CD4-positive, alpha-beta T cell (primary cell): ENCODE data around the gene GPD1L. TPM values are rescaled to one million over a fixed set of nuclear protein-coding genes. Genes with fewer than 3 reads are reported as not detected.
A peak's percentile ranks its signal among the peaks of the same experiment; 100 is the strongest.

ENCODE experiments used
- ATAC-seq: fragments of 200-7000 bp; cut with Tn5 transposase; one replicate; pipeline ENCODE4 v1.10.0; 2022; ENCODE audit warnings: mild to moderate bottlenecking; ENCODE audit not compliant: poor library complexity
- CTCF ChIA-PET: fragments of 350-600 bp; sonication (Branson Sonifier 250); formaldehyde crosslinking; loops from one replicate; lab custom pipeline; 2021; ENCODE audit warnings: antibody characterized with exemption, inconsistent platforms; lab: Charles Lee
- POLR2A ChIA-PET: fragments of 350-600 bp; sonication (Branson Sonifier 250); formaldehyde crosslinking; loops from one replicate; lab custom pipeline; 2021; ENCODE audit warnings: antibody characterized with exemption, inconsistent platforms; lab: Charles Lee
- DNase-seq, 14 experiments: peaks; one replicate each; pipeline ENCODE4 v3.0.0-alpha.2; 2013 to 2020; ENCODE audit warnings: mixed read lengths in 2 of 14
- H3K27ac ChIP-seq, 2 donors: one replicate each; pipeline versions ENCODE4 v1.5.1 to v1.7.0; 2013; ENCODE audit warnings: low read length in 2 of 2, low read depth in 1 of 2, mild to moderate bottlenecking in 1 of 2
- H3K27me3 ChIP-seq, 2 experiments: 1 replicate in 1 of 2; 2 replicates in 1 of 2; pipeline versions ENCODE4 v1.6.1 to v1.7.0; 2013; ENCODE audit warnings: low read length in 2 of 2, control low read depth in 1 of 2, mild to moderate bottlenecking in 1 of 2, moderate library complexity in 1 of 2; ENCODE audit not compliant: insufficient read depth in 2 of 2, control insufficient read depth in 1 of 2
- H3K36me3 ChIP-seq: one replicate; pipeline ENCODE4 v1.6.1; 2013; ENCODE audit warnings: low read length, control low read depth; ENCODE audit not compliant: insufficient read depth
- H3K4me1 ChIP-seq: one replicate; pipeline ENCODE4 v1.6.1; 2013; ENCODE audit warnings: low read length, control low read depth; ENCODE audit not compliant: insufficient read depth
- H3K4me3 ChIP-seq: one replicate; pipeline ENCODE4 v1.5.1; 2013; ENCODE audit warnings: mild to moderate bottlenecking, low read length, moderate library complexity
- H3K9me3 ChIP-seq, 2 experiments: 1 replicate in 1 of 2; 2 replicates in 1 of 2; pipeline versions ENCODE4 v1.6.1 to v1.7.0; 2013; ENCODE audit warnings: low read length in 2 of 2, mild to moderate bottlenecking in 2 of 2, control low read depth in 1 of 2, moderate library complexity in 1 of 2; ENCODE audit not compliant: control insufficient read depth in 1 of 2, insufficient read depth in 1 of 2
- H3K27ac Mint-ChIP-seq: one replicate; pipeline ENCODE4 v1.8.0; 2020; ENCODE audit warnings: mixed read lengths
- H3K27me3 Mint-ChIP-seq: one replicate; pipeline ENCODE4 v1.8.0; 2021; ENCODE audit warnings: mixed read lengths
- H3K36me3 Mint-ChIP-seq: one replicate; pipeline ENCODE4 v1.8.0; 2021; ENCODE audit warnings: low read depth, mixed read lengths
- H3K4me1 Mint-ChIP-seq: one replicate; pipeline ENCODE4 v1.8.0; 2021; ENCODE audit warnings: low read depth, mixed read lengths
- H3K4me3 Mint-ChIP-seq: one replicate; pipeline ENCODE4 v1.8.0; 2020; ENCODE audit warnings: mild to moderate bottlenecking, mixed read lengths
- H3K9me3 Mint-ChIP-seq: one replicate; pipeline ENCODE4 v1.8.0; 2020; ENCODE audit warnings: mixed read lengths
- CTCF ChIP-seq: fragments of 200-600 bp; IDR thresholded peaks from one replicate; pipeline ENCODE4 v1.8.0; 2022; ENCODE audit warnings: antibody characterized with exemption, mild to moderate bottlenecking
- intact Hi-C, 2 experiments: fragments of 100-400 bp; cut with DNase I in 1 of 2; cut with micrococcal nuclease in 1 of 2; formaldehyde crosslinking; loops; one replicate each; pipeline versions ENCODE4 v1.15.1 to v1.9.0; 2023 to 2025; cut with DNase I, micrococcal nuclease
- total RNA-seq, 174 experiments: library from RNA in 2 of 174; stranded (reverse) in 2 of 174; gene quantifications; one replicate each; pipeline ENCODE4 v1.2.3 and lab custom pipeline; 2021 to 2026

Gene GPD1L
- total RNA-seq, 2 experiments from 2014 or later = 15.3 to 16.0 TPM

GRCh38 chr3:32109256-32109655 lies 2.8 kb downstream of the GPD1L start:
- peaks cover 53% of the 10 kb centered on the region for H3K4me1 Mint-ChIP-seq
- intact Hi-C loops = loop anchor here (5.0 kb wide), 4 partner anchors 33 to 577 kb away; partner anchors contain the start of genes DYNC1LI1 (in 1 of the 2) and STT3B (in 1 of the 2)
- DNase-seq (no peak), ATAC-seq (no peak)
- peaks cover 15% of the 10 kb centered on the region for H3K36me3 Mint-ChIP-seq
- H3K4me3 ChIP-seq = no peak overlapping the region
- CTCF ChIA-PET = no interaction called here
- no peaks in the 10 kb centered on the region for H3K27me3 ChIP-seq
- no peak for TF ChIP-seq CTCF
- no peaks in the 10 kb centered on the region for H3K9me3 ChIP-seq
- no peaks in the 10 kb centered on the region for H3K9me3 Mint-ChIP-seq
- H3K27me3 Mint-ChIP-seq = no peaks in the 10 kb centered on the region
- no peak overlapping the region for H3K4me3 Mint-ChIP-seq
- no peak overlapping the region for H3K27ac Mint-ChIP-seq
- H3K36me3 ChIP-seq = no peaks in the 10 kb centered on the region
- no peak overlapping the region for H3K27ac ChIP-seq
- peaks cover 56% of the 10 kb centered on the region for H3K4me1 ChIP-seq
- POLR2A ChIA-PET = no interaction called here

GRCh38 chr3:32110233-32110760 lies 3.9 kb downstream of the GPD1L start:
- H3K4me1 ChIP-seq = peaks cover 56% of the 10 kb centered on the region
- intact Hi-C loops = loop anchor here (10.0 kb wide), 2 partner anchors 395 to 575 kb away; partner anchors contain the start of genes CMTM6 (in 1 of the 2) and STT3B (in 1 of the 2)
- POLR2A ChIA-PET = interaction anchor here (1.2 kb wide), 1 partner anchor 28 kb away, joined by 3 read pairs; no protein-coding TSS in a partner anchor

GRCh38 chr3:32111560-32111959 lies 5.1 kb downstream of the GPD1L start:
- intact Hi-C loops = loop anchor here (10.0 kb wide), 2 partner anchors 393 to 577 kb away; partner anchors contain the start of genes CMTM6 (in 1 of the 2) and STT3B (in 1 of the 2)
- CTCF ChIA-PET = interaction anchor here (0.7 kb wide), 1 partner anchor 690 kb away, joined by 3 read pairs; no protein-coding TSS in a partner anchor

More at GRCh38 chr3:32110233-32110760, 3.9 kb downstream of the GPD1L start:
- Mint-ChIP-seq H3K4me3 (peak overlapping the region; percentile 26), H3K36me3 (peaks cover 24% of the 10 kb centered on the region), H3K27ac (no peak overlapping the region), H3K9me3 (peaks cover 3% of the 10 kb centered on the region), H3K4me1 (peaks cover 63% of the 10 kb centered on the region), H3K27me3 (no peaks in the 10 kb centered on the region)
- H3K36me3 ChIP-seq = no peaks in the 10 kb centered on the region
- ATAC-seq = no peak
- no peak for TF ChIP-seq CTCF
- CTCF ChIA-PET = no interaction called here
- H3K27me3 ChIP-seq = no peaks in the 10 kb centered on the region
- no peak for DNase-seq
- H3K27ac ChIP-seq = no peak overlapping the region
- H3K9me3 ChIP-seq = no peaks in the 10 kb centered on the region
- no peak overlapping the region for H3K4me3 ChIP-seq

More at GRCh38 chr3:32111560-32111959, 5.1 kb downstream of the GPD1L start:
- no peaks in the 10 kb centered on the region for H3K27me3 Mint-ChIP-seq
- H3K4me1 Mint-ChIP-seq = peaks cover 66% of the 10 kb centered on the region
- TF ChIP-seq CTCF = no peak
- peaks cover 20% of the 10 kb centered on the region for H3K36me3 Mint-ChIP-seq
- Histone ChIP-seq H3K4me3 (no peak overlapping the region), H3K36me3 (no peaks in the 10 kb centered on the region), H3K4me1 (peaks cover 50% of the 10 kb centered on the region), H3K27me3 (no peaks in the 10 kb centered on the region), H3K9me3 (no peaks in the 10 kb centered on the region), H3K27ac (no peak overlapping the region)
- peaks cover 3% of the 10 kb centered on the region for H3K9me3 Mint-ChIP-seq
- H3K4me3 Mint-ChIP-seq = no peak overlapping the region
- POLR2A ChIA-PET = no interaction called here
- DNase-seq = no peak
- peak overlapping the region; percentile 2 for H3K27ac Mint-ChIP-seq
- no peak for ATAC-seq
